Neural progenitor cell (in vitro differentiated cells): Measurements from ENCODE around the gene KLF6. TPM values are rescaled to one million over a fixed set of nuclear protein-coding genes. Genes with fewer than 3 reads are reported as not detected.

Experiments
- DNase-seq: peaks from one replicate; pipeline ENCODE4 v3.0.0-alpha.2; 2016; ENCODE audit warnings: low spot score
- H2AFZ ChIP-seq: fragments of 200-600 bp; sonication (generic); replicated peaks from 2 replicates; pipeline ENCODE4 v1.6.1; 2016; ENCODE audit warnings: antibody characterized with exemption
- H3F3A ChIP-seq: fragments of 200-600 bp; sonication (generic); 2 replicates; pipeline ENCODE4 v1.6.1; 2016; ENCODE audit warnings: antibody characterized with exemption, low read depth
- H3K27ac ChIP-seq: fragments of 200-600 bp; sonication (generic); 2 replicates; pipeline ENCODE4 v1.5.1; 2016; ENCODE audit warnings: mild to moderate bottlenecking
- H3K27me3 ChIP-seq: fragments of 200-600 bp; sonication (generic); 2 replicates; pipeline ENCODE4 v1.6.1; 2016; ENCODE audit warnings: mild to moderate bottlenecking, moderate library complexity
- H3K36me3 ChIP-seq: fragments of 200-600 bp; sonication (generic); 2 replicates; pipeline ENCODE4 v1.5.1; 2016
- H3K4me1 ChIP-seq: fragments of 200-600 bp; sonication (generic); 2 replicates; pipeline ENCODE4 v1.6.1; 2016; ENCODE audit warnings: mixed run types
- H3K4me2 ChIP-seq: fragments of 200-600 bp; sonication (generic); 2 replicates; pipeline ENCODE4 v1.6.1; 2016
- H3K4me3 ChIP-seq: fragments of 200-600 bp; sonication (generic); 2 replicates; pipeline ENCODE4 v1.5.1; 2016
- H3K79me2 ChIP-seq: fragments of 200-600 bp; sonication (generic); 2 replicates; pipeline ENCODE4 v1.6.1; 2016; ENCODE audit warnings: low read depth
- H3K9ac ChIP-seq: fragments of 200-600 bp; sonication (generic); 2 replicates; pipeline ENCODE4 v1.6.1; 2016
- H3K9me3 ChIP-seq: fragments of 200-600 bp; sonication (generic); 2 replicates; pipeline ENCODE4 v1.5.1; 2016; ENCODE audit warnings: low read depth
- H4K20me1 ChIP-seq: fragments of 200-600 bp; sonication (generic); 2 replicates; pipeline ENCODE4 v1.6.1; 2016; ENCODE audit warnings: low read depth
- H3K27ac Mint-ChIP-seq: 3 replicates; pipeline ENCODE4 v1.8.0; 2021; ENCODE audit warnings: mixed read lengths
- H3K27me3 Mint-ChIP-seq: 2 replicates; pipeline ENCODE4 v1.8.0; 2022; ENCODE audit warnings: low read depth, mild to moderate bottlenecking, inconsistent platforms, moderate library complexity, mixed read lengths; ENCODE audit not compliant: insufficient read depth
- H3K36me3 Mint-ChIP-seq: 3 replicates; pipeline ENCODE4 v1.8.0; 2021; ENCODE audit warnings: mixed read lengths
- H3K4me1 Mint-ChIP-seq: 3 replicates; pipeline ENCODE4 v1.8.0; 2021; ENCODE audit warnings: mixed read lengths
- H3K4me3 Mint-ChIP-seq: 3 replicates; pipeline ENCODE4 v1.8.0; 2021; ENCODE audit warnings: mild to moderate bottlenecking, moderate library complexity, mixed read lengths
- H3K9me3 Mint-ChIP-seq: 3 replicates; pipeline ENCODE4 v1.8.0; 2020; ENCODE audit warnings: mixed read lengths
- CTCF ChIP-seq: fragments of 200-600 bp; sonication (generic); IDR thresholded peaks from 2 replicates; pipeline ENCODE4 v1.5.1; 2017; ENCODE audit warnings: antibody characterized with exemption, mild to moderate bottlenecking
- EZH2 ChIP-seq: fragments of 200-600 bp; sonication (generic); IDR thresholded peaks from 2 replicates; pipeline ENCODE4 v1.6.1; 2017; ENCODE audit warnings: antibody characterized with exemption, mild to moderate bottlenecking, moderate library complexity
- EZH2phosphoT487 ChIP-seq: fragments of 200-600 bp; sonication (generic); IDR thresholded peaks from 2 replicates; pipeline ENCODE4 v1.6.1; 2017; ENCODE audit warnings: antibody characterized with exemption
- total RNA-seq: library from RNA; depleted of rRNA; stranded (reverse); fragments of >200 nt; gene quantifications from 2 replicates; pipeline ENCODE4 v1.2.3, GENCODE V29; 2015; ENCODE audit warnings: low replicate concordance

KLF6 gene
- total RNA-seq, 1 donor from 2014 or later = 11.9 TPM

- Histone ChIP-seq H3F3A (no peaks in the 10 kb centered on the region), H3K4me1 (no peaks in the 10 kb centered on the region), H3K27ac (no peak overlapping the region), H3K36me3 (no peaks in the 10 kb centered on the region), H3K27me3 (no peaks in the 10 kb centered on the region), H2AFZ (no peak overlapping the region), H3K9me3 (no peaks in the 10 kb centered on the region), H3K4me2 (no peak overlapping the region), H3K79me2 (no peaks in the 10 kb centered on the region), H3K9ac (no peak overlapping the region), H3K4me3 (no peak overlapping the region), H4K20me1 (no peaks in the 10 kb centered on the region)
- no peak overlapping the region for H3K4me3 Mint-ChIP-seq
- no peak overlapping the region for H3K27ac Mint-ChIP-seq
- H3K9me3 Mint-ChIP-seq = peaks cover 16% of the 10 kb centered on the region
- H3K36me3 Mint-ChIP-seq = peaks cover 3% of the 10 kb centered on the region
- TF ChIP-seq EZH2 (no peak), EZH2phosphoT487 (no peak)
- peaks cover 12% of the 10 kb centered on the region for H3K4me1 Mint-ChIP-seq
- H3K27me3 Mint-ChIP-seq = peaks cover 2% of the 10 kb centered on the region
- no peak for DNase-seq
These were observed 15.6 kb upstream of the KLF6 start for GRCh38 chr10:3800586-3800985.

GRCh38 chr10:3797750-3798149, 12.7 kb upstream of the KLF6 start:
- H3K9me3 ChIP-seq = no peaks in the 10 kb centered on the region
- H4K20me1 ChIP-seq = no peaks in the 10 kb centered on the region
- H2AFZ ChIP-seq = no peak overlapping the region
- TF ChIP-seq CTCF (no peak), EZH2 (no peak), EZH2phosphoT487 (no peak)
- no peak overlapping the region for H3K27ac ChIP-seq
- H3K4me1 ChIP-seq = no peaks in the 10 kb centered on the region
- Mint-ChIP-seq H3K4me1 (no peaks in the 10 kb centered on the region), H3K27ac (no peak overlapping the region), H3K4me3 (no peak overlapping the region), H3K36me3 (peaks cover 3% of the 10 kb centered on the region), H3K27me3 (peaks cover 5% of the 10 kb centered on the region), H3K9me3 (peaks cover 29% of the 10 kb centered on the region)
- H3F3A ChIP-seq = no peaks in the 10 kb centered on the region
- DNase-seq = no peak
- H3K4me2 ChIP-seq = no peak overlapping the region
- no peaks in the 10 kb centered on the region for H3K27me3 ChIP-seq
- H3K79me2 ChIP-seq = no peaks in the 10 kb centered on the region
- no peak overlapping the region for H3K4me3 ChIP-seq
- no peaks in the 10 kb centered on the region for H3K36me3 ChIP-seq
- no peak overlapping the region for H3K9ac ChIP-seq

- Histone ChIP-seq H3K4me3 (no peak overlapping the region), H2AFZ (no peak overlapping the region), H3K4me1 (no peaks in the 10 kb centered on the region), H3F3A (no peaks in the 10 kb centered on the region), H3K27ac (no peak overlapping the region), H3K36me3 (no peaks in the 10 kb centered on the region), H4K20me1 (no peaks in the 10 kb centered on the region), H3K27me3 (no peaks in the 10 kb centered on the region), H3K79me2 (no peaks in the 10 kb centered on the region), H3K9ac (no peak overlapping the region), H3K9me3 (no peaks in the 10 kb centered on the region), H3K4me2 (no peak overlapping the region)
- Mint-ChIP-seq H3K27me3 (peaks cover 3% of the 10 kb centered on the region), H3K9me3 (peaks cover 46% of the 10 kb centered on the region), H3K36me3 (peaks cover 3% of the 10 kb centered on the region), H3K4me1 (peaks cover 5% of the 10 kb centered on the region), H3K27ac (no peak overlapping the region), H3K4me3 (no peak overlapping the region)
- DNase-seq = no peak
- TF ChIP-seq EZH2phosphoT487 (no peak), EZH2 (no peak), CTCF (no peak)
These were observed 8.5 kb upstream of the KLF6 start for GRCh38 chr10:3793553-3793952.

GRCh38 chr10:3792710-3793219, 7.8 kb upstream of the KLF6 start:
- no peak overlapping the region for H3K27ac ChIP-seq
- H3K4me1 ChIP-seq = no peaks in the 10 kb centered on the region
- DNase-seq = no peak
- Mint-ChIP-seq H3K4me1 (peaks cover 7% of the 10 kb centered on the region), H3K36me3 (peaks cover under 1% of the 10 kb centered on the region), H3K9me3 (peaks cover 39% of the 10 kb centered on the region), H3K4me3 (no peak overlapping the region), H3K27me3 (peaks cover 3% of the 10 kb centered on the region), H3K27ac (no peak overlapping the region)
- no peak overlapping the region for H3K9ac ChIP-seq
- no peaks in the 10 kb centered on the region for H4K20me1 ChIP-seq
- H3K79me2 ChIP-seq = no peaks in the 10 kb centered on the region
- H3K36me3 ChIP-seq = no peaks in the 10 kb centered on the region
- H3K27me3 ChIP-seq = no peaks in the 10 kb centered on the region
- H3K4me2 ChIP-seq = no peak overlapping the region
- H2AFZ ChIP-seq = no peak overlapping the region
- H3K9me3 ChIP-seq = no peaks in the 10 kb centered on the region
- H3K4me3 ChIP-seq = no peak overlapping the region
- TF ChIP-seq EZH2 (no peak), CTCF (no peak), EZH2phosphoT487 (no peak)
- H3F3A ChIP-seq = no peaks in the 10 kb centered on the region
